ENCODE results near the gene RPS6KA2. TPM values are rescaled to one million over a fixed set of nuclear protein-coding genes. Genes with fewer than 3 reads are reported as not detected.

RPS6KA2 gene
- polyA plus RNA-seq, 1 experiment, result 70.9 TPM

DNA sequence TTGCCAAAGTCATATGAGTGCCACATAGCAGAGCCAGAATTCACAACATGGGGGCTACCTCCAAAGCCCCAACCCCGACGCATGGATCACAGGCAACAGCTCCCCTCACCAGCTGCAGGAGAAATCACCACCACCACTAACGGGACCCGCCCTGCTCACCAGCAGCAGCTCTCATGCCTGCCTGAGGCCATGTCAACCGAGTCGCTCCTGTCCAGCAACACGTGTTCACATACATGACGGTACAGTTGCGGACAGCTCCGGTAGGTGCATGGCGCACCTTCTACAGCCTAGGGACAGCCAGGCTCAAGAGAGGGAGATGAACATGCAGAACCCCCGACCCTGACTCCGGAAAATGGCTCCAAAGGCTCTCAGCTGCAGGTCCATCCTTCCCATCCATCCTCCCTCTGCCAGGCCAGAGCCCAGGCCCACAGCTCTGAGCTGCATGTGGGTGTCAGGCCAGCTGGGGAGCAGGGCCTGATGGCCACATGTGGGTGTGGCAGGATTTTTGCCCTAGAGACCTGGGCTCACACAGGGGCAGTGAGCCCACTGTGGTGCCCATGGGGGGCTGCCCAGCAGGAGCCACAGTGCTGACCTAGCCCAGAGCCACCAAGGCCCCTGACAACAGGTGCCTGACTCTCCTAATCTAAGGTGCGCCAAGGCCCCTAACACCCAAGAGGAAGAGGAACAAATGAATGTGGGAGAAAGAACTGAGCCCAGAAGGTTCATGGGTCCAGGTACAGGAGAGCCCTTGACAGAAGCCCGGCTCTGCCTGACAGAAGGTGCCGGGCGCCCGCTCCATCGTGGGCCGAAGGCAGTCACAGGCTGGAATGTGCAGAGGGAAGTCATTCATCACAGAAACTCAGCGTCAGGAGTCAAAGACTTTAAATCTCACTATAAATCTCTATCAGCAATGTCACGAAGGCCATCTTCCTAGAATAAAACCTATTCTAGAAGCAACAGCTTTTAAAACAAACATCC, 10.5 kb downstream of the RPS6KA2 start:
- CTCF ChIA-PET, result no interaction called here
- TF ChIP-seq, protein P1, sequence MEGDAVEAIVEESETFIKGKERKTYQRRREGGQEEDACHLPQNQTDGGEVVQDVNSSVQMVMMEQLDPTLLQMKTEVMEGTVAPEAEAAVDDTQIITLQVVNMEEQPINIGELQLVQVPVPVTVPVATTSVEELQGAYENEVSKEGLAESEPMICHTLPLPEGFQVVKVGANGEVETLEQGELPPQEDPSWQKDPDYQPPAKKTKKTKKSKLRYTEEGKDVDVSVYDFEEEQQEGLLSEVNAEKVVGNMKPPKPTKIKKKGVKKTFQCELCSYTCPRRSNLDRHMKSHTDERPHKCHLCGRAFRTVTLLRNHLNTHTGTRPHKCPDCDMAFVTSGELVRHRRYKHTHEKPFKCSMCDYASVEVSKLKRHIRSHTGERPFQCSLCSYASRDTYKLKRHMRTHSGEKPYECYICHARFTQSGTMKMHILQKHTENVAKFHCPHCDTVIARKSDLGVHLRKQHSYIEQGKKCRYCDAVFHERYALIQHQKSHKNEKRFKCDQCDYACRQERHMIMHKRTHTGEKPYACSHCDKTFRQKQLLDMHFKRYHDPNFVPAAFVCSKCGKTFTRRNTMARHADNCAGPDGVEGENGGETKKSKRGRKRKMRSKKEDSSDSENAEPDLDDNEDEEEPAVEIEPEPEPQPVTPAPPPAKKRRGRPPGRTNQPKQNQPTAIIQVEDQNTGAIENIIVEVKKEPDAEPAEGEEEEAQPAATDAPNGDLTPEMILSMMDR (IDR thresholded peaks at IDR 0.05; ENCODE audit: low read depth, low read length), result no peak
- H3K4me3 ChIP-seq (ENCODE audit: low read depth, low read length), result no peak overlapping the region
- H3K9me3 ChIP-seq (ENCODE audit: control insufficient read depth, insufficient read depth, low read length), result peaks cover 3% of the 10 kb centered on the region
- no peak overlapping the region for H3K27ac ChIP-seq (ENCODE audit: low read depth, low read length)
- no peaks in the 10 kb centered on the region for H3K27me3 ChIP-seq (ENCODE audit: control insufficient read depth, insufficient read depth, low read length)
- no peak for DNase-seq (ENCODE audit: low read depth, low spot score)
- POLR2A ChIA-PET, result no interaction called here

DNA sequence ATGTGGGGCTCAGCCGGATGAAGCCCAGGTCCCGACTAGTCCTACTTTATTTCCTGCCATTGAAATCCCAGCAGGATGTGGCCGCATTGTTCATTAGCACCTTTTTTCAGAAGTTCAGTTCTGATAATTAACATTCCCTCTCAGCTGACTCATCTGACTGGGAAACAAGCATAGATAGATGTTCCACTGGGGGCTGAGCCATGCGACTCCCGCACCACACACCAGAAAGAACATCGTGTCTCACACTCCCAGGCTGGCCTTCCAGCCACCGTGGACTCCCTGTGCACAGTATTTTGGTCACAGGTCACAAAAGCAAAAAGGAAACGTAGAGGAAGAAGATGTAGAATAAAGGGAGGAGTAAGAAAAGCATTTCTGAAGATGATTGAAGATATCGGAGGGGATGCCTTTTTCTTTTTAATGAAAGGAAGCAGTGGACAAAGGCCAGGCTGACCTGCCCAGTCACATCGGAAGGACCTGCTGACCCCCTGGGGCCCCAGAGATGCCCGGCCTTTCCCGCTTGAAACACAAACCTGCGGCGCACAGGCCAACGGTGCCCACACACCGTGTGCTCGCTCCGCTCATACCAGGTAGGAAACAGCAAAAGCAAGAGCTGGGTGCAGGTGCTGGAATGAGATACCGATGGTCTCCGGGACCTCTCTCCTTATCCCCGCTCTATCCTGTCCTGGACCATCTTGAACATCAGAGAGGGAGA, 11.8 kb downstream of the RPS6KA2 start:
- Histone ChIP-seq H3K27ac (ENCODE audit: low read depth, low read length) (no peak overlapping the region), H3K27me3 (ENCODE audit: control insufficient read depth, insufficient read depth, low read length) (no peaks in the 10 kb centered on the region), H3K9me3 (ENCODE audit: control insufficient read depth, insufficient read depth, low read length) (peaks cover 3% of the 10 kb centered on the region), H3K4me3 (ENCODE audit: low read depth, low read length) (no peak overlapping the region)
- POLR2A ChIA-PET, result no interaction called here
- TF ChIP-seq, protein P1 (IDR thresholded peaks at IDR 0.05; ENCODE audit: low read depth, low read length), result no peak
- CTCF ChIA-PET, result no interaction called here
- no peak for DNase-seq (ENCODE audit: low read depth, low spot score)

DNA sequence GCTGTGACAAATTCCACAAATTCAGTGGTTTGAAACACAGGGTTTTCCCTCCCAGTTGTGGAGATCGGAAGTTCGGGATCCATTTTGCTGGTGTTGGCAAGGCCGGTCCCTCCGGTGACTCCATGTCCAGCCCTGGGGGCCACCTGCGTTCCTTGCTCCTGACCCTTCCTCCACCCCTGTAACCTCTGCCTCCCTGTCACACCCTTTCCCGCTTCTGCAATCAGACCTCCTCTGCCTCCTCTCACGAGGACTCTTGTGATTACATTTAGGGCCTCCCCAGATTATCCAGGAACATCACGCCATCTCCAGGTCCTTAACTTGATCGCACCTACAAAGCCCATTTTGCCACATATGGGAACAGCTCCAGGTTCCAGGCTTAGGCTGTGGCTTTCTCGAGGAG, 12.5 kb downstream of the RPS6KA2 start:
- no peak overlapping the region for H3K27ac ChIP-seq (ENCODE audit: low read depth, low read length)
- TF ChIP-seq, protein P1 (IDR thresholded peaks at IDR 0.05; ENCODE audit: low read depth, low read length), result no peak
- no peak for DNase-seq (ENCODE audit: low read depth, low spot score)
- H3K27me3 ChIP-seq (ENCODE audit: control insufficient read depth, insufficient read depth, low read length), result no peaks in the 10 kb centered on the region
- no peak overlapping the region for H3K4me3 ChIP-seq (ENCODE audit: low read depth, low read length)
- ChIA-PET POLR2A (no interaction called here), CTCF (no interaction called here)
- peaks cover 3% of the 10 kb centered on the region for H3K9me3 ChIP-seq (ENCODE audit: control insufficient read depth, insufficient read depth, low read length)

DNA sequence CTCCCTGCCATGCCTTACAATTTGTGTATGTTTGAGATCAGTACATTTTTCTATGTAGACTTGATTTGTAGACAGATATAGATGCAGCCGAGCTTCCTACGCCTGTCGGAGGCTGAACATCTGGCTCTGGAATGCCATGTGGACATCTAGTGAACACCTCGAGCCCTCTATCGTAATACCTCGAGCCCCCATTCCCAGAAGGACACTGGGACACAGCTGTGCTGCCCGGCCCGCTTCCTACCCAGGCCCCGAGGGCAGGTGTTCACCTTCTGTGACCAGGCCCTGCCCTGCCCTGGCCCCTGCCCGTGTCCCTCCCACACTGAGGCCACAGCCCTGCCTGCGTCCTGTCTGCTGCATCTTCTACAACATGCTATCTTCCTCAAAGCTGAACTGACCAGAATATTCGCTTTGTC, 12.9 kb downstream of the RPS6KA2 start:
- ChIA-PET POLR2A (no interaction called here), CTCF (no interaction called here)
- H3K9me3 ChIP-seq (ENCODE audit: control insufficient read depth, insufficient read depth, low read length), result peaks cover 3% of the 10 kb centered on the region
- TF ChIP-seq, protein P1 (IDR thresholded peaks at IDR 0.05; ENCODE audit: low read depth, low read length), result no peak
- no peak overlapping the region for H3K27ac ChIP-seq (ENCODE audit: low read depth, low read length)
- no peak for DNase-seq (ENCODE audit: low read depth, low spot score)
- H3K4me3 ChIP-seq (ENCODE audit: low read depth, low read length), result no peak overlapping the region
- H3K27me3 ChIP-seq (ENCODE audit: control insufficient read depth, insufficient read depth, low read length), result no peaks in the 10 kb centered on the region

DNA sequence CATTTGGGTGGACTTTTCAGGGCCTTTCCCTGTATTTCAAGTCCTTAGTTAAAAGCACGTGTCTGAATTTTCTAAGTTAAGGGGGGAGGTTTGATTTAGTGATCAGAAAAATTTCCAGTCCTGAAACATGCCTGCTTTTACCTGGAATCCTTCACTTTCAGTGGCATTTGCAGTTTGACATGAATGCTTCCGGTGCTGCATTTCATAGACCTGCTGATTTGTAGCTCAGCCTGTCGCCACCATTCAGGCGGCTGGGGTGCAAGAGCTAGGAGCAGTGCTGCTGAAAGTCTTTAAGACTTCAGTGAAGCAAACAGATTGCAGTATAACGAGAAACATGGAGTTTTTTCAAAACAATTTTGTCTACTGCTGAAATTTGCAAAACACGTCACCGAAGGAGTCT, 14.0 kb downstream of the RPS6KA2 start:
- Histone ChIP-seq H3K27ac (ENCODE audit: low read depth, low read length) (no peak overlapping the region), H3K4me3 (ENCODE audit: low read depth, low read length) (no peak overlapping the region), H3K9me3 (ENCODE audit: control insufficient read depth, insufficient read depth, low read length) (no peaks in the 10 kb centered on the region), H3K27me3 (ENCODE audit: control insufficient read depth, insufficient read depth, low read length) (no peaks in the 10 kb centered on the region)
- POLR2A ChIA-PET, result interaction anchor here (1.2 to 1.8 kb wide), 2 partner anchors 10 to 14 kb away, joined by 4 to 5 read pairs; partner anchors contain the start of gene RPS6KA2
- DNase-seq (ENCODE audit: low read depth, low spot score), result no peak
- CTCF ChIA-PET, result interaction anchor here (1.0 kb wide), 1 partner anchor 10 kb away, joined by 4 read pairs; no protein-coding TSS in a partner anchor
- TF ChIP-seq, protein P1 (IDR thresholded peaks at IDR 0.05; ENCODE audit: low read depth, low read length), result no peak

Data from AG04450 (cell line).